Keratinocyte (primary cell): ENCODE results near the gene PIPOX. TPM values are rescaled to one million over a fixed set of nuclear protein-coding genes. Genes with fewer than 3 reads are reported as not detected.

ENCODE experiments used
- DNase-seq: peaks from one replicate; pipeline ENCODE4 v3.0.0-alpha.2; 2011; ENCODE audit warnings: low read depth, missing footprints, low spot score
- FAIRE-seq: peaks from 2 replicates; lab custom pipeline; 2011; peaks lifted over from hg19 to GRCh38; lab: Jason Lieb, UNC
- H2AFZ ChIP-seq: 2 replicates; pipeline ENCODE4 v1.6.0; 2012; ENCODE audit warnings: low read length, control low read depth, inconsistent platforms; ENCODE audit not compliant: control insufficient read depth
- H3K27ac ChIP-seq: 2 replicates; pipeline ENCODE4 v1.5.1; 2011; ENCODE audit warnings: low read length; ENCODE audit not compliant: control insufficient read depth, insufficient read depth
- H3K27me3 ChIP-seq: 3 replicates; pipeline ENCODE4 v1.6.0; 2011; ENCODE audit warnings: low read length; ENCODE audit not compliant: control insufficient read depth, insufficient read depth; ENCODE audit errors: extremely low read depth
- H3K36me3 ChIP-seq, 2 experiments: 2 replicates in 1 of 2; 3 replicates in 1 of 2; pipeline ENCODE4 v1.5.1; 2011; ENCODE audit warnings: low read length in 2 of 2, mild to moderate bottlenecking in 1 of 2; ENCODE audit not compliant: control insufficient read depth in 2 of 2, insufficient read depth in 2 of 2; ENCODE audit errors: extremely low read depth in 1 of 2
- H3K4me1 ChIP-seq: 3 replicates; pipeline ENCODE4 v1.5.1; 2011; ENCODE audit warnings: low read length; ENCODE audit not compliant: control insufficient read depth, insufficient read depth; ENCODE audit errors: extremely low read depth
- H3K4me2 ChIP-seq: 3 replicates; pipeline ENCODE4 v1.6.0; 2011; ENCODE audit warnings: low read depth, low read length; ENCODE audit not compliant: control insufficient read depth, insufficient read depth; ENCODE audit errors: extremely low read depth
- H3K4me3 ChIP-seq, 3 experiments: fragments of 200-600 bp in 1 of 3; sonication (generic) in 1 of 3; 2 replicates in 2 of 3; 3 replicates in 1 of 3; pipeline ENCODE4 v1.5.1; 2011 to 2016; ENCODE audit warnings: low read length in 3 of 3, mild to moderate bottlenecking in 3 of 3, control low read depth in 2 of 3, inconsistent platforms in 1 of 3, low read depth in 1 of 3, mixed read lengths in 1 of 3, mixed run types in 1 of 3, moderate library complexity in 1 of 3; ENCODE audit not compliant: control insufficient read depth in 2 of 3, insufficient read depth in 2 of 3; ENCODE audit errors: extremely low read depth in 1 of 3
- H3K79me2 ChIP-seq: 2 replicates; pipeline ENCODE4 v1.6.0; 2012; ENCODE audit warnings: low read length; ENCODE audit not compliant: control insufficient read depth, insufficient read depth
- H3K9ac ChIP-seq: 3 replicates; pipeline ENCODE4 v1.6.0; 2011; ENCODE audit warnings: low read length; ENCODE audit not compliant: control insufficient read depth, insufficient read depth; ENCODE audit errors: extremely low read depth
- H3K9me1 ChIP-seq: 3 replicates; pipeline ENCODE4 v1.6.0; 2011; ENCODE audit warnings: low read length; ENCODE audit not compliant: control insufficient read depth, insufficient read depth; ENCODE audit errors: extremely low read depth
- H3K9me3 ChIP-seq: 2 replicates; pipeline ENCODE4 v1.5.1; 2012; ENCODE audit warnings: low read depth, low read length; ENCODE audit not compliant: control insufficient read depth
- H4K20me1 ChIP-seq: 3 replicates; pipeline ENCODE4 v1.6.0; 2011; ENCODE audit warnings: low read length; ENCODE audit not compliant: control insufficient read depth, insufficient read depth; ENCODE audit errors: extremely low read depth
- EZH2 ChIP-seq: IDR thresholded peaks from one replicate; pipeline ENCODE4 v1.6.1; 2012; ENCODE audit warnings: inconsistent platforms, mild to moderate bottlenecking, low read length, moderate library complexity
- dilution Hi-C: fragments of 300-500 bp; cut with MboI; formaldehyde crosslinking; loops from one replicate; pipeline ENCODE4 v1.7.0; 2020; ENCODE audit warnings: low sequenced_read_pairs; ENCODE audit not compliant: extremely low pct_ligation_motif_present
- polyA plus RNA-seq, 5 experiments: library from polyadenylated mRNA; depleted of rRNA in 3 of 5; stranded (reverse) in 3 of 5; stranded (forward) in 1 of 5; unstranded in 1 of 5; fragments of >200 nt; gene quantifications; 1 replicate in 1 of 5; 2 replicates in 3 of 5; 3 replicates in 1 of 5; pipeline versions ENCODE4 v1.2.1 to v1.2.3, GENCODE V29; 2011 to 2012; ENCODE audit warnings: missing spikeins in 2 of 5, low read depth in 1 of 5, low replicate concordance in 1 of 5
- TF ChIP-seq, protein P1 (sequence below), 3 experiments: IDR thresholded peaks in 1 of 3; conservative IDR thresholded peaks in 1 of 3; optimal IDR thresholded peaks in 1 of 3; 2 replicates in 2 of 3; 3 replicates in 1 of 3; pipeline versions ENCODE3 to v1.5.1; 2011; ENCODE audit warnings: low read length in 3 of 3, mild to moderate bottlenecking in 3 of 3, moderate library complexity in 2 of 3, control low read depth in 1 of 3, inconsistent platforms in 1 of 3; ENCODE audit not compliant: insufficient read depth in 2 of 3; ENCODE audit errors: extremely low read depth in 1 of 3

PIPOX gene
- polyA plus RNA-seq, 1 donor (not counting 4 experiments of a cell fraction or from before 2014, with no cell fraction given): not detected

DNA sequence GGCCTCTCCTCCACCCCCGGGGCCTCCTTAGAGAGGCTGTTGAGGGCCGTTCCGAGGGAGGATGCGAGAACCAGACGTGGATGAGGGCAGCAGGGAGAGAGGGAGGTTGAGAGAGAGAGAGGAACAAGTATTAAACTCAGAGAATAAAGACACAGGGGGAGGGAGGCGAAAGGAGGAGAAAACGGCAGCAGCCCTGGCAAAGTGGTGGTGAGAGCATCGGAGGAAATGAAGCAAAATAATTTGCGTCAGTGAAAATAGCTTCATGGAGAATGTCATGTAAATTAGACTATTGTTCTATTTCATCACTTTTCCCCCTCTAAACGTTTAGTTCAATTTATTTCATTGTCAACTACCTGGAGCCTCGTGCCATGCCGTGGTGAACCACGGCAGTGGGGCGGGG, 38.0 kb downstream of the PIPOX start:
- Histone ChIP-seq H3K36me3 (peaks cover 35 to 38% of the 10 kb centered on the region in 2 experiments), H3K27me3 (no peaks in the 10 kb centered on the region), H2AFZ (no peak overlapping the region), H4K20me1 (no peaks in the 10 kb centered on the region), H3K79me2 (no peaks in the 10 kb centered on the region), H3K4me2 (no peak overlapping the region), H3K4me1 (no peaks in the 10 kb centered on the region), H3K4me3 (no peak overlapping the region), H3K9me1 (peaks cover under 1% of the 10 kb centered on the region), H3K27ac (no peak overlapping the region), H3K9me3 (no peaks in the 10 kb centered on the region), H3K9ac (no peak overlapping the region)
- dilution Hi-C loops: no loop called here
- DNase-seq: no peak
- FAIRE-seq: no peak
- TF ChIP-seq, protein P1, sequence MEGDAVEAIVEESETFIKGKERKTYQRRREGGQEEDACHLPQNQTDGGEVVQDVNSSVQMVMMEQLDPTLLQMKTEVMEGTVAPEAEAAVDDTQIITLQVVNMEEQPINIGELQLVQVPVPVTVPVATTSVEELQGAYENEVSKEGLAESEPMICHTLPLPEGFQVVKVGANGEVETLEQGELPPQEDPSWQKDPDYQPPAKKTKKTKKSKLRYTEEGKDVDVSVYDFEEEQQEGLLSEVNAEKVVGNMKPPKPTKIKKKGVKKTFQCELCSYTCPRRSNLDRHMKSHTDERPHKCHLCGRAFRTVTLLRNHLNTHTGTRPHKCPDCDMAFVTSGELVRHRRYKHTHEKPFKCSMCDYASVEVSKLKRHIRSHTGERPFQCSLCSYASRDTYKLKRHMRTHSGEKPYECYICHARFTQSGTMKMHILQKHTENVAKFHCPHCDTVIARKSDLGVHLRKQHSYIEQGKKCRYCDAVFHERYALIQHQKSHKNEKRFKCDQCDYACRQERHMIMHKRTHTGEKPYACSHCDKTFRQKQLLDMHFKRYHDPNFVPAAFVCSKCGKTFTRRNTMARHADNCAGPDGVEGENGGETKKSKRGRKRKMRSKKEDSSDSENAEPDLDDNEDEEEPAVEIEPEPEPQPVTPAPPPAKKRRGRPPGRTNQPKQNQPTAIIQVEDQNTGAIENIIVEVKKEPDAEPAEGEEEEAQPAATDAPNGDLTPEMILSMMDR (optimal IDR thresholded peaks at IDR 0.05 in 1 of 3, IDR thresholded peaks at IDR 0.05 in 1 of 3, conservative IDR thresholded peaks at IDR 0.05 in 1 of 3; ENCODE audit: extremely low read depth in 1 of 3, insufficient read depth in 2 of 3, low read length in 3 of 3): no peak
- no peak for TF ChIP-seq EZH2

DNA sequence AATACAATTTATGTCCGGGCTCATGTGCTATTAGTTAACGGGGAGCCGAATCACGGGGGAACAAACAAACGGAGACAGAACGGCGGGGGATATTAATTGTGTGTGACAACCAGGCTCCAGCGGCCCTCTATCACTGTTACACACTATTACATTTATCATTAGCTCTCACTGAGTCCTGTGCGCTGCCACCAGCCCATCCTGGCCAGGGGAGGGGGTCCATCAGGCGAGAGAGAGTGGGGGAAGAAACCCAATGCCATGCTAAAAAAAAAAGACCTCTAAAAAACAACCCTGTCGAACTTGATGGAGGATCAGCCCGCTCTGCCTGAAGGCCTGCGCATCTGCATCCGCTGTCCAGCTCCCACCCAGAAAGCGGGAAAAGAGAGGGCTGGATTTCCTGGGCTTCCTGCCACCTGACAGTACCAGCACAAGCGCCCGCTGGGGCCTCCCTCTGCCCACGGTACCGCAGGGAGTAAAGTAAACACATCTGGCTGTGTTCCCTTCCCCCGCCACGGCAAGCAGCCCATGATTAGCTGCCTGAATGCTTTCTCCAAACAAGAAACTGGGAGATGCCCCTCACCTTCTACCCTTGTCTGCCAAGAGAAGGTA, 41.7 kb downstream of the PIPOX start:
- no peak for FAIRE-seq

DNA sequence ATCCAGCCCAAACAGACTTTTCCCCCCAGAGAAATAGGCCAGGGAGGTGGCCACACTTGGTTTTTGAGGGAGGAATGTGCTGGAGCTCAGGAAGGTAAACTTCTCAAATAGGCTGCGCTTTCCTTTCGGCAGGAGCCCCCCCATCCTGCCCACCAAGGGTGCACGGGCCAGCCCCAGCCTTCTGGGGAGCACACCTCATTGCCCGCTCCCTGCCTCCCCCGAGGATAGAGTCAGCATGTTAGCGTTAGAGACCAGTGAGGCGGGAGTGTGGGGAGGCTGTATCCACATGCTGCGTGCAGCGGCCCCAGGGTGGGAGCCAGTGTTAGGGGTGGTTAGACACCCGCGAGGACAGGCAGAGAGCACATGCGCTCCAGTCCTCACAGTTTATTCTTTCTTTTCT, 42.3 kb downstream of the PIPOX start:
- H3K79me2 ChIP-seq: no peaks in the 10 kb centered on the region
- DNase-seq (no peak), FAIRE-seq (no peak)
- no peaks in the 10 kb centered on the region for H3K27me3 ChIP-seq
- H3K27ac ChIP-seq: no peak overlapping the region
- no peak overlapping the region for H3K4me2 ChIP-seq
- peaks cover 49 to 56% of the 10 kb centered on the region in 2 experiments for H3K36me3 ChIP-seq
- H2AFZ ChIP-seq: no peak overlapping the region
- H3K9me1 ChIP-seq: no peaks in the 10 kb centered on the region
- H3K9ac ChIP-seq: no peak overlapping the region
- no peaks in the 10 kb centered on the region for H3K4me1 ChIP-seq
- H3K4me3 ChIP-seq: no peak overlapping the region
- H4K20me1 ChIP-seq: no peaks in the 10 kb centered on the region
- no peaks in the 10 kb centered on the region for H3K9me3 ChIP-seq
- TF ChIP-seq EZH2: no peak
- TF ChIP-seq, protein P1 (optimal IDR thresholded peaks at IDR 0.05 in 1 of 3, IDR thresholded peaks at IDR 0.05 in 1 of 3, conservative IDR thresholded peaks at IDR 0.05 in 1 of 3; ENCODE audit: extremely low read depth in 1 of 3, insufficient read depth in 2 of 3, low read length in 3 of 3): no peak
- dilution Hi-C loops: no loop called here

More for the DNA sequence above, 41.7 kb downstream of the PIPOX start:
- no peaks in the 10 kb centered on the region for H3K27me3 ChIP-seq
- H3K9me1 ChIP-seq: no peaks in the 10 kb centered on the region
- DNase-seq: no peak
- no peak overlapping the region for H3K9ac ChIP-seq
- dilution Hi-C loops: no loop called here
- H4K20me1 ChIP-seq: no peaks in the 10 kb centered on the region
- peaks cover 45 to 51% of the 10 kb centered on the region in 2 experiments for H3K36me3 ChIP-seq
- TF ChIP-seq EZH2: no peak
- H3K4me3 ChIP-seq: no peak overlapping the region
- no peaks in the 10 kb centered on the region for H3K9me3 ChIP-seq
- no peaks in the 10 kb centered on the region for H3K4me1 ChIP-seq
- H2AFZ ChIP-seq: no peak overlapping the region
- H3K4me2 ChIP-seq: no peak overlapping the region
- no peaks in the 10 kb centered on the region for H3K79me2 ChIP-seq
- no peak overlapping the region for H3K27ac ChIP-seq
